Endothelial cell of umbilical vein (primary cell): ENCODE data around the gene TMTC4.
"Not testable (repeated sequence)": the region's sequence is repeated elsewhere in the genome, so short reads cannot be mapped to it uniquely, and the experiment has no call there.

Experiments
- CTCF ChIP-seq, 2 donors: IDR thresholded peaks; 1 replicate in 1 of 2; 2 replicates in 1 of 2; pipeline ENCODE4 v1.5.1; 2011; ENCODE audit warnings: low read length in 2 of 2, mild to moderate bottlenecking in 2 of 2, moderate library complexity in 2 of 2, control low read depth in 1 of 2, inconsistent platforms in 1 of 2, low read depth in 1 of 2; ENCODE audit not compliant: insufficient read depth in 1 of 2; ENCODE audit errors: extremely low read depth in 1 of 2
- EZH2 ChIP-seq: IDR thresholded peaks from 2 replicates; pipeline ENCODE4 v1.6.1; 2012; ENCODE audit warnings: borderline replicate concordance, low read depth, mild to moderate bottlenecking, moderate library complexity, low read length, inconsistent platforms; ENCODE audit not compliant: severe bottlenecking
- FOS ChIP-seq: IDR thresholded peaks from 2 replicates; pipeline ENCODE4 v1.6.1; 2011; ENCODE audit warnings: mild to moderate bottlenecking, low read length, moderate library complexity, borderline replicate concordance; ENCODE audit not compliant: insufficient read depth
- GATA2 ChIP-seq: IDR thresholded peaks from 2 replicates; pipeline ENCODE4 v1.7.0; 2011; ENCODE audit warnings: low read depth, mild to moderate bottlenecking, moderate library complexity, mixed read lengths, low read length; ENCODE audit not compliant: insufficient read length, insufficient read depth
- JUN ChIP-seq: IDR thresholded peaks from 2 replicates; pipeline ENCODE4 v1.6.1; 2011; ENCODE audit warnings: borderline replicate concordance, low read depth; ENCODE audit not compliant: insufficient read length, insufficient read depth
- MAX ChIP-seq: IDR thresholded peaks from 2 replicates; pipeline ENCODE4 v1.6.1; 2011; ENCODE audit not compliant: insufficient read depth, insufficient read length
- MYC ChIP-seq: IDR thresholded peaks from one replicate; pipeline ENCODE4 v1.6.1; 2011; ENCODE audit warnings: mild to moderate bottlenecking, low read depth, low read length
- POLR2A ChIP-seq: IDR thresholded peaks from 2 replicates; pipeline ENCODE4 v1.6.1; 2012; ENCODE audit warnings: low read depth, mild to moderate bottlenecking, control low read depth, low read length
- POLR2AphosphoS5 ChIP-seq: IDR thresholded peaks from 2 replicates; pipeline ENCODE4 v1.6.1; 2012; ENCODE audit warnings: low read depth, mild to moderate bottlenecking, control low read depth, low read length, moderate library complexity; ENCODE audit not compliant: insufficient read depth

GRCh38 chr13:100618897-100619296 lies 55.7 kb downstream of the TMTC4 start:
- TF ChIP-seq POLR2A; CTCF (IDR thresholded peaks at IDR 0.05; ENCODE audit: extremely low read depth in 1 of 2, insufficient read depth in 1 of 2, low read depth in 1 of 2, low read length in 2 of 2); POLR2AphosphoS5; EZH2; JUN; GATA2; MAX; MYC; FOS: not testable (repeated sequence)
